Hypothalamus (tissue), 51 donors: Measurements from ENCODE around the gene DEFB131B.
"Not testable (repeated sequence)": the region's sequence is repeated elsewhere in the genome, so short reads cannot be mapped to it uniquely, and the experiment has no call there.

Source experiments
- DNase-seq, 51 donors: peaks; one replicate each; lab custom pipeline; 2025; lab: John Stamatoyannopoulos, UW

The DEFB131B gene

GRCh38 chr11:71878059-71878458 lies at the start of gene DEFB131B:
TSS of gene DEFB131B (plus strand) at chr11:71878453. CDS start at chr11:71878453, 0 bp downstream.
- DNase-seq, result not testable (repeated sequence)

GRCh38 chr11:71829247-71829646 lies 49.0 kb upstream of the DEFB131B start:
- DNase-seq, result not testable (repeated sequence)

GRCh38 chr11:71829686-71830085 lies 48.6 kb upstream of the DEFB131B start:
- DNase-seq, result not testable (repeated sequence)

- DNase-seq, result not testable (repeated sequence)
These were observed 45.4 kb upstream of the DEFB131B start, which contains the start of gene DEFB108B for GRCh38 chr11:71832811-71833210. TSS of gene DEFB108B (plus strand) at chr11:71833200. CDS start at chr11:71833200, 0 bp downstream.

- not testable (repeated sequence) for DNase-seq
These were observed 35.5 kb upstream of the DEFB131B start for GRCh38 chr11:71842720-71843119.

- not testable (repeated sequence) for DNase-seq
These were observed 34.9 kb upstream of the DEFB131B start for GRCh38 chr11:71843355-71843754.

GRCh38 chr11:71843858-71844257 lies 34.4 kb upstream of the DEFB131B start:
- no peak for DNase-seq

GRCh38 chr11:71853895-71854294 lies 24.4 kb upstream of the DEFB131B start:
- not testable (repeated sequence) for DNase-seq

GRCh38 chr11:71855880-71856279 lies 22.4 kb upstream of the DEFB131B start:
- not testable (repeated sequence) for DNase-seq

GRCh38 chr11:71860835-71861234 lies 17.4 kb upstream of the DEFB131B start:
- DNase-seq, result not testable (repeated sequence)

GRCh38 chr11:71863978-71864627 lies 14.2 kb upstream of the DEFB131B start:
- DNase-seq, result not testable (repeated sequence)

GRCh38 chr11:71867209-71867608 lies 11.0 kb upstream of the DEFB131B start:
- DNase-seq, result not testable (repeated sequence)

GRCh38 chr11:71869931-71870330 lies 8.3 kb upstream of the DEFB131B start:
- not testable (repeated sequence) for DNase-seq

- not testable (repeated sequence) for DNase-seq
These were observed 7.6 kb upstream of the DEFB131B start for GRCh38 chr11:71870661-71871060.

GRCh38 chr11:71876262-71876661 lies 2.0 kb upstream of the DEFB131B start:
- not testable (repeated sequence) for DNase-seq

GRCh38 chr11:71885806-71886205 lies 7.6 kb downstream of the DEFB131B start:
- not testable (repeated sequence) for DNase-seq

GRCh38 chr11:71888335-71889010 lies 10.2 kb downstream of the DEFB131B start:
- not testable (repeated sequence) for DNase-seq

- DNase-seq, result not testable (repeated sequence)
These were observed 11.1 kb downstream of the DEFB131B start for GRCh38 chr11:71889181-71889872.

GRCh38 chr11:71895961-71896360 lies 17.7 kb downstream of the DEFB131B start:
- no peak for DNase-seq

- DNase-seq, result not testable (repeated sequence)
These were observed 22.9 kb downstream of the DEFB131B start for GRCh38 chr11:71901137-71901536.

- no peak for DNase-seq
These were observed 30.0 kb downstream of the DEFB131B start for GRCh38 chr11:71908218-71908617.
